HL-60/S4 treated with retinoic acid at 250 ng/mL for 4 days and 3 days (cell line): Measurements from ENCODE around the gene PZP.

Experiments used
- in situ Hi-C: fragments of 300-500 bp; cut with MboI; formaldehyde crosslinking; loops from 2 replicates; pipeline ENCODE4 v1.7.0; 2022; ENCODE audit warnings: low sequenced_read_pairs

The PZP gene

DNA sequence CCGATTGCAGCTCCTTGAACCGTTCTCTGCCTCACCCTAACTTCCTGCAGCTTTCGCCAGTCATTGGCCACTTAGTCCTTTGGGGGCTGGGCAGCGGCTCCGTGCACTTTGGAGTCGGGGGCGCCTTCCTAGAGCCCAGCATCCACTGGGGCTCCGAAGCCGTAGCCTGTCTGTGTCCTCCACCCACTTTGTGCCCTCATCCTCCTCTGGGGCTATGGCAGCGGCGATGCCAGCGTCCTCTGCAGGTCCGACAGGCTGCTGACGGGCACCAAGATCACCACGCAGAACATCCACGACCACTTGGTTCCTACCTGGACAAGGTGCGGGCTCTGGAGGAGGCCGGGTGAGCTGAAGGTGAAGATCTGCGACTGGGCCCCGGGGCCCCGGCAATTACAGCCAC is 80.7 kb downstream of the PZP start:
- in situ Hi-C loops: no loop called here

GRCh38 chr12:9124383-9125031 is 83.7 kb downstream of the PZP start:
- in situ Hi-C loops: no loop called here

- in situ Hi-C loops: no loop called here
These were observed 84.3 kb downstream of the PZP start for GRCh38 chr12:9123781-9124382.

GRCh38 chr12:9122091-9122609 is 86.0 kb downstream of the PZP start:
- in situ Hi-C loops: no loop called here

DNA sequence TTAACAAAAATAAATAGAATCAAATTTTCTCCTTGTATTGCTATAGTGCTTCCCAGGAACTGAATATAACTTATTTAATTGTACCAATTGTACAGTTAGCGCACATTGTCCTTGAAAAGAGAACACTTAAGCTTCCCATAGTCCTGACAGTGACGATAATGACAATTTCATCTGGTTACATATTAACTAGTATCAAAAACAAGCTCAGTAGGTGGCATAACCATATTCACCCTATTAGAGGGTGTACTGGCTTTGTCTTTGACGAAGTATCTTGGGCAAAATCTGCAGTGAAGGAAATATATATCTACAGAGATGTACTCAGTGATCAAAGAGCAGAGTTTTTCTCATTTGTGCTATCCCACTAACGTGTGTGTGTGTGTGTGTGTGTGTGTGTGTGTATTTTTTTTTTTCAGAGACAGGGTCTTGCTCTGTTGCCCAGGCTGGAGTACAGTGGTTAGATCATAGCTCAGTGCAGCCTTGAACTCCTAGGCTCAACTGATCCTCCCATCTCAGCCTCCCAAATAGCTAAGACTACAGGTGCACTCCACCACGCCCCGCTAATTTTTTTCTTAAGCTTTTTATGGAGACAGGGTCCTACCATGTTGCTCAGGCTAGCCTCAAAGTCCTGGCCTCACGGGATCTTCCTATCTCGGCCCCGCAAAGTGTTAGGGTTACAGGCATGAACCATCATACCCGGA is 87.6 kb downstream of the PZP start:
- in situ Hi-C loops: no loop called here

DNA sequence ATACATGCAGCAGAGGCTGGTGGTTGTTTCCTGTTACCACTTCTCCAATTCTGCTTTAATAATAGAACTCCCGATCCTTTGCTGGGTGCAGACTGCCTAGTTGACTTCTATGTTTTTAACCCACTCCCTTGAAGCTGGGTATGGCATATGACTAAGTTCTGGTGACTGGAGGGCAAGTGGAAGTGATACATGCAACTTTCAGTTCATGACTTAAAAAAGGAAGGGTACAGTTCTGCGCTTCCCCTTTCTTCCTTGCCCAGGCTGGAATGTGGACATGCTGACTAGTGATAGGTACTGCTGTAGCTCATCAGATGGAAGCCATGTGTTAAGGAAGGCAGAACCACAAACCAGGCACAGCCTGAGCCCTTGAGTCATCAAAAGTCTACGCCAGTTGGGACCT is 90.0 kb downstream of the PZP start:
- in situ Hi-C loops: no loop called here

DNA sequence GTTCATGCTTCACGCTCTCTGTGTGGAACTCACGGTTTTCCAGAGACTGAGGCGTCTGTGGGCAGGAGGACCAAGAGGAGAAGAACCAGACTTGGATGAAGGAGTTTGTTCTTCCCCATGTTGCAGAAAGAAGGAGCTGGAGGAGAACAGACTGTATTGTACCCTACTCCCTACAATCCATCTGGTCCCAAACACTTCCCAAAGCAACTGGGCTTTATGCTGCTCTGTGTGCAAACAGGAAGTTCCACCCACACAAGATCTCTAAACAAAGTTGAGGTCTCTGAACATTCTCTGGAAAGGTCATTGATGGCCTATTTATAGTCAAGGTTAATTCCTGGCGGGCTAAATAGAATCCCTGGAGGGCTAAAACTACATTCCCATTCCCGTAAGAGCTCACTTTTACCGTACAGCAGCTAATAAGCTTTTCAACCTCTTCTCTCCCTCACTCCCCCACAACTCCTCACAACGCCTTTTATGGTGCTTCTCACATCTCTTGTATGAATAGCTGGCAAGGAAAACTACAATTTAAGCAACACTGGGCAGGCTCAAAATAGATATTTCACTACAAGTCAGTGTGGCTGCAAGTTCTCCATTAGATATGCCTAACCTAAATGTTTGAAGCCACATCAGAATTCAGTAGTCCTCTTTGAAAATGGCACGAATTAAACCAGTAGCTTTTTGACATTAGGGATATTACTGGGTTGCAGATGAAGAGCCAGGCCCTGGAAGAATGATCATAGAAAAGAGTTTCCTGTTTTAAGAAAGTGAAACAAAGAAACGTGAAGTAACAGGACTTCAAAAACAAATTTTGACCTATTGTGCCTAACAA is 92.2 kb downstream of the PZP start, which contains the start of gene A2M:
Gene A2M (minus strand): TSS at position 189 of the 829 bp plus-strand sequence. CDS start 70 bp downstream, at position 119.
- in situ Hi-C loops: no loop called here

DNA sequence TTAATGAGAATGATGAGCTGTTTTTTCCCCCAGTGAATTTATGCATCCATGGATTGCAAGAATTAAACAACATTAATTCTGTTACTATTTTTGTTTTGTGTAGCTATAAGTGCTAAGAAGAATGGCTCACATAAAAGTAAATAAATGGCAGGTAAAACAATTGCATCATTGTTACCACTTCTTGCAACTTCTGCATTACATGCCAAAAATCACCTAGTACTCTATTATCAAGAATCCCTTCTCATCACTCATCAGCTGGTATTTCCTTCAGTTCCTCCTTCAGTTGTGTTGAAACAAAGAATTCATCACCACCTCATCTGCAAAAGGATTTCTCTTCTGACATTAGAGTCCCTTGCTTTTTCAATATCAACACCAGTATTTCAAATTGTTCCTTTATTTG is 93.2 kb downstream of the PZP start:
- in situ Hi-C loops: no loop called here

DNA sequence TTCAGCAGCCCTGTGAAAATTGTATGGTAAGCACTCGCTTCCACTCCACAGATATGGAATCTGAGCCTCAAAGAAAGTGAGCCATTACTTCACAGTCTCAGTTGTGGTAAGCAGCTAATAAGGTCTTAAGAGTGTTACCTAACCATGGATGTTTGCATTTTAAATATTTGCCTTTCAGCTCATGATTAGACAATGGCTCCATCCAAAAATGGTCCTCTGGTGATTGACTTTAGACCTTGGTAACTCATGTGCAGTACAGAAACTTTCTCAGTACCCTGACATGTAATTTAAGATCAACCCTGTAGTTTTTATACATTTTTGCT is 94.2 kb downstream of the PZP start:
- in situ Hi-C loops: no loop called here

- in situ Hi-C loops: no loop called here
These were observed 94.8 kb downstream of the PZP start for GRCh38 chr12:9113296-9113986.

DNA sequence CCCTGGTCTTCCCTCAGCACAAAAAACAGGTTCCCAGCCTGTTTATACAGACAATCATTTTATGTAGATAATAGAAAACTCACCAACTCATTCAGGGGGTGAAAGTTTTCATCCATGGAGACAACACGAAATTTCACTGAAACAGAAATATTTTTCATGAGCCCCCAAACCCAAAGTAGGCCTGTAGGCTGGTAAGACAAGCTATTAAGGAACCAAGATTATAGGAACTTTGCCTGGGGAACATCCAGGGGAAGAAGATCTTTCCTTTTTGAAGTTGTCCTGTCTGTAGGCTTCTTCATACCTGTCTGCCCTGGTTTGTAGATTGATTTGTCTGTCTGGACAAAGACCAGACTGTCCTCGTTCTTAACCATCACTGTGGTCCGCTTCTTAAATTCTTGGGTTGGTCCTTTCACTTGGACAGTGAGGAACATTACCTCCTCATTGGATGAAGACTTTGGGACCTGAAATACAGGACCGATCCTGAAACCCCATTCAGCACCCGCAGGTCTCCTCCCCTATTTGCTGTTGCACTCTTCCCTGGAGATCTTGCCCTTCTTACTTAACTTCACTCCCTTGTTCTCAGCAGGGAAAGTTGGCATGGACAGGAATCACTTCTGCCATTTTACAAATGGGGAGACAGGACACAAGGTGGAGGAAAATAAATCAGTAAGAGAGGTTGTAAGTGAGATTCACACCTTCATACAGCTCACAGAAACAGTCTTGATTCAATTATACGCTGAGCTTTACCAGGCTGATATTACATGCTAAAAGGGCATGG is 95.9 kb downstream of the PZP start:
- in situ Hi-C loops: no loop called here

- in situ Hi-C loops: no loop called here
These were observed 96.7 kb downstream of the PZP start for GRCh38 chr12:9111525-9111924.

DNA sequence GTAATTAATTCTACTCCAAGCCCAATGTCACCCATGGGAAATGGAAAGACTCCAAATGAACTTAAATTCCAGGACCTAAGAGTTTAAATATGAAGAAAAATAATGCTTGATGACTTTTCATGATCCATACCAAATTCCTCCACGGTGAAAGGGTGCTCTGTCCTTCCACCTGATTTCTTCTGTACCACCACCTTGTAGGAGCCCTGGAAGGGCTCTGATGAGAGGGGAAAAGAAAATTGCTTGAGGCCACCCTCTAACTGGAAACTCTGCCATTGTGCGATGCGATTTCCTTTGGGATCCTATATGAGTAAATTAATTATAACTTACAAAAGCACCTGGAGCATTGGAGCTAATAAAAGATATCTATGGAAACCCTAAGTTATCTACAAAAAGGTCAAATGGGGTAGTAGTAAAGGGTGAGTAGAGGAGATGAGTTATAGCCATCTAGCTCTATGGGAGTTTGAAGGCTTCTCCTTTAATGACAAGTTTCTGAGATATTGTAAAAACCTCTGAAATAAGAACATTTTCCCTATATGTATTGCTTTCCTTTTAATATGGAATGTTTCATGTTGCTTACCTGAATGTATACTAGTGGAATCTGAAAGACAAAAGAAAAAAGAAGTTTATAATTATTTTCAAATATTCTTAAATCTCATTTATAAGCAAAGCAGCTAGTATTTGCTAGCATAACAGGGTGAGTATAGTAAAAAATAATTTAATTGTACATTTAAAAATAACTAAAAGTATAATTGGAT is 98.3 kb downstream of the PZP start:
- in situ Hi-C loops: no loop called here

- in situ Hi-C loops: no loop called here
These were observed 99.0 kb downstream of the PZP start for GRCh38 chr12:9109213-9109522.

- in situ Hi-C loops: no loop called here
These were observed 99.5 kb downstream of the PZP start for GRCh38 chr12:9108504-9109212.

- in situ Hi-C loops: no loop called here
These were observed 100.7 kb downstream of the PZP start for GRCh38 chr12:9107542-9107873.

- in situ Hi-C loops: no loop called here
These were observed 101.3 kb downstream of the PZP start for GRCh38 chr12:9106610-9107541.

GRCh38 chr12:9106067-9106466 is 102.1 kb downstream of the PZP start:
- in situ Hi-C loops: no loop called here
